GM04503 (cell line): ENCODE data around the gene PREP.

Experiments used
- DNase-seq: peaks from one replicate; pipeline ENCODE4 v3.0.0-alpha.2; 2012; ENCODE audit warnings: low read depth

PREP gene

GRCh38 chr6:105308840-105309239 lies 94.0 kb downstream of the PREP start:
- DNase-seq: no peak

GRCh38 chr6:105305521-105305920 lies 97.4 kb downstream of the PREP start:
- DNase-seq: no peak

- DNase-seq: no peak
These were observed 98.1 kb downstream of the PREP start for GRCh38 chr6:105304825-105305224.

- DNase-seq: no peak
These were observed 98.5 kb downstream of the PREP start for GRCh38 chr6:105304366-105304765.

DNA sequence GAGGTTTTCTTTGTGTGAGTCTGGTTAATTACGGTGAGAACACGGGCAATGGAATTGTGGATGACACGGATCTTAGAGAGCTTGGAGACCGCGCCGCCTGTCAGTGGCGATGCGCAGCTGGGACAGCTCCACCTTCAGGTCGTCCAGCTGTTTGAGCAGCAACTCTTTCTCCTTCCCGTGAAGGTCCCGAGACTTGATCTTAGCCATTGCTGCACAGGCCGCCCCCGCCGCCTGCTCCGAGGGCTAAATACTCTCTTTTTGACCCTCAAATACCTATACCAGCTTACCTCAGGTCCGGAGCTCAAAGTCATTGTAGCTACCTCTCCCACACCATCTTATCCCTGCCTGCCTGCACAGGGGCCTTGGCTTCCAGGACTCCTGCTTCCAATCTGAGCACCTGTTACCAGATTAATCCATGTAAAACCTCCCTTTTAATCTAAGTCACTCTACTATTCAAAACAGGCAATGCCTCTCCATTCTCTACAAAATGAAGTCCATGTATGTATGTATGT lies 100.2 kb downstream of the PREP start:
- no peak for DNase-seq

- DNase-seq: no peak
These were observed 100.9 kb downstream of the PREP start for GRCh38 chr6:105301756-105302616.

- DNase-seq: no peak
These were observed 101.8 kb downstream of the PREP start for GRCh38 chr6:105301072-105301503.

DNA sequence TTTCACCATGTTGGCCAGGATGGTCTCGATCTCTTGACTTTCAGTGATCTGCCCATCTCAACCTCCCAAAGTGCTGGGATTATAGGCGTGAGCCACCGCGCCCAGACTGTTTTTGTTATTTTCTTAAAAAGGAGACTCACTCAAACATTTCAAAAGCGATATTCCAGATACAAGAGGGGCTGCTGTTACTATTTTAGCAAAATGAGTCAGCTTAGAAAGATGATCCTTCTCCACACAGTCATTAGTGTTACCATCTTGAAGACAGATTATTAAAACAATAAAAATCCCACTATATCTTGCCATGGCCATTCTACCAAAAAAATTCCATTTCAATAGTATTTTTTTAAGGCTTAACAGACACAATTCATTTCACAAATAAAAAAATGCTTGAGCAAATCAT lies 102.8 kb downstream of the PREP start:
- no peak for DNase-seq

GRCh38 chr6:105294129-105294528 lies 108.8 kb downstream of the PREP start:
- DNase-seq: no peak

- no peak for DNase-seq
These were observed 110.1 kb downstream of the PREP start for GRCh38 chr6:105292689-105293339.

DNA sequence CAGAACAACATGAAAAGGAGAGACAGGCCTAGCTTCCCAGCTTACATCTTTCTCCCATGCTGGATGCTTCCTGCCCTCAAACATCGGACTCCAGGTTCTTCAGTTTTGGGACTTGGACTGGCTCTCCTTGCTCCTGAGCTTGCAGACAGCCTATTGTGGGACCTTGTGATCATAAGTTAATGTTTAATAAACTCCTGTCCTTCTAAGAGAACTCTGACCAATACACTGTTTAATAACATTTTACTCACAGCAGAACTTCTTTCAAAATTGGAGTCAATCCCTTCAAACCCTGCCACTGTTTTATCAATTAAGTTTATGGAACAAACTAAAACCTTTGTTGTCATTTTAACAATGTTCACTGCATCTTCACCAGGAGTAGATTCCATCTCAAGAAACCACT lies 111.4 kb downstream of the PREP start:
- DNase-seq: no peak

- DNase-seq: no peak
These were observed 120.0 kb downstream of the PREP start for GRCh38 chr6:105282631-105283585.

- DNase-seq: no peak
These were observed 122.8 kb downstream of the PREP start for GRCh38 chr6:105280033-105280432.

DNA sequence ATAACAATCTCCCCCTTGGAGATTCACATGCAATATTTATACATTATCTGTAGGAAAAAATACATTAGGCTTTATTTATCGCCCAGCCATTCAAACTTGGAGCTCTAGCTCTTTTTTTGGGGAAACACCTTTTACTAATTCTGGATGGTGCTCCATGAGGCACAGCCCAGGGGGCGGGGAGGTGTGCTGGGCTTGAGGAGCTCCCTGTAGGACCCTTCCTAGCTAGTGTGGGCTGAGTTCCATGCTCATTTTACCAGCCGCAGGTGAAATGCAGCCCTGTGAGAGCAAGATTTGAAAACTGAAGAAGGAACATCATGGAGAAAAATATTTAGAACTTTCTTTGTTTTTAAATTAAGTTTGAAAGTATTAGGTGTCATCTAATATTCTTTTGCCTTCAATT lies 123.4 kb downstream of the PREP start:
- no peak for DNase-seq

DNA sequence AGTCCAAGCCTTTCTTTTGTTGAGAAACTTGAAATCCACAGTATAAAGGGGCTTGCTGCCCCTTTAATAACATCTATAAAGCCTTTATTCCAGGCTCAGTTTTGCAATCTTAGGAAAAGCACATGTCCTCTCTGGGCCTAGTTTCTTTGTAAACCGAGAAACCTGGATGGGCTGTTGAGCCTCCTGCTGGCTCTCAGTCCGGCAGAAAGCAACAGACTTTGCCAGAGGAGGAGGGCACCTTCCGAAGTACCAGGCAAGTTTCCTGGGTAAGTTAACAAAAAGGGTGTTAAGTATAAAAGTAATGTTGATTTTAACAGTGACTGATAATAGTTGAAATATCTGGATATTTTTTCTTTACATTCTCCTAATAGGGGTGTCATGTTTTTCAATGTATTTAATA lies 124.1 kb downstream of the PREP start:
- no peak for DNase-seq

- no peak for DNase-seq
These were observed 124.8 kb downstream of the PREP start for GRCh38 chr6:105278035-105278434.

DNA sequence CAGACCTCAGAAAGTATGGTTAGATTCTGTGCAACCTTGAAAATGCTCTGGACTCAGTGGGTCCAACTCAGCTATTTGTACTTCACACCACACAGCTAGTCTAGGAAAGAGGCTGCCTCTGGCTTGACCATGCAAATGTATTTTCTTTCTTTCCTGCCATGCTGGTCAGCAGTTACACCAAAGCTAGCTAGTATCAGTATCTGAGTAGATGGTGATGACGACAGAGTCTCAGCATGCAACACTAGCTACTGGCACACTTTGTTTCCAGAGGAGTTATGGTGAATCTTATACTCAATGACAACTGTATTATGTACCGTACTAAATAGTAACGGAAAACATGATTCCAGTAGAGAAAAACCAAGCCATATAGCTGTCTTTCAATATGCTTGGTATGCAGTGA lies 126.5 kb downstream of the PREP start:
- DNase-seq: no peak

DNA sequence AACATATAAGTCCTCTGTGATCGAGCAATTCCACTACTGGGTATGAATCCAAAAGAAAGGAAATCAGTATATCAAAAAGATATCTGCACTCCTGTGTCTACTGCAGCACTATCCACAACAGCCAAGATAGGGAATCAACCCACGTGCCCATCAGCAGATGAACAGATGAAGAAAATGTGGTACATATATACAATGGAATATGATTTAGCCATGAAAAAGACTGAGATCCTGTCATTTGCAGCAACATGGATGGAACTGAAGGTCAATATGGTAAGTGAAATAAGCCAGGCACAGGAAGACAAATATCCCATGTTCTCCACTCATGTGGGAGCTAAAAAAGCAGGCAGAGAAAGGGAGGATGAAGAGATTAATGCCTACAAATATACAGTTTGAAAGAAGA lies 127.3 kb downstream of the PREP start:
- DNase-seq: no peak

DNA sequence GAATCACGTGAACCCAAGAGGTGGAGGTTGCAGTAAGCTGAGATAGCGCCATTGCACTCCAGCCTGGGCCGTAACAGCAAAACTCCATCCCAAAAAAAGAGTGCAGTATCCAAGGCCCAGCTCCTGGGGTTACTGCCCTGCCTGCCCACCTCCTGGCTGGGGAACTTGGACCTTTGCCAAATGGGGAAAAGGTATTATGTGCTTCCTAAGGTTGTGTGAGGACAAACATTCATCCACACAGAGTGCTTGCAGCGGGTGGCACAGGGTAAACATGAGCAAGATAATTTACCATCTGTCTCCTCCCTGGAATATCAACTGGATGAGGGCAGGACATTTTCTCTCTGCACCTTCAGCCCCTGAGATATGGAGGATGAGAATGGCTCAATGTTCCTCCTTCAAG lies 128.2 kb downstream of the PREP start:
- no peak for DNase-seq

GRCh38 chr6:105273589-105273988 lies 129.3 kb downstream of the PREP start:
- DNase-seq: no peak

DNA sequence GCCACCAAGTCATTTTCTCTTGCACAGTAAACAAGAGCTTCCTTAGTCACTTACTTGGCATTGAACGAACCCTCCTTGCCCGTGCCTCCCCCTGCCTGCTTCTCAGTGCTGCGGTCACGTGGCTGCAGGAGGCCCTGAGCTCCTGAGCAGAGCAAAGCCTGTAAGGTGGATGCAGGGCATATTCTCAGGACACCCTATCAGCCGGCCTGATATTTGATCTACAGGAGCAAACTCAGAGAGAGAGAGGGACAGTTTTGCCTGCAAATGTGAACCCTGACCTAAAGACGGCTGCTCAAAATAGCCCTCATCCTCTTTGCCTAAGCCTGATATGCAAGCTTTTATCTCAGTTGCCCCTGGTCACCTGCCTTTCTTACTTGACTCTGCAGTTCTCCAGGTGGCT lies 130.1 kb downstream of the PREP start:
- no peak for DNase-seq

- peak; percentile 16 for DNase-seq
These were observed 132.4 kb downstream of the PREP start for GRCh38 chr6:105270511-105270910.
